SHP77 (cell line): ENCODE measurements around the gene NEK1.

Source experiments
- DNase-seq, 2 experiments: peaks; one replicate each; lab custom pipeline; 2025; lab: John Stamatoyannopoulos, UW

The NEK1 gene

DNA sequence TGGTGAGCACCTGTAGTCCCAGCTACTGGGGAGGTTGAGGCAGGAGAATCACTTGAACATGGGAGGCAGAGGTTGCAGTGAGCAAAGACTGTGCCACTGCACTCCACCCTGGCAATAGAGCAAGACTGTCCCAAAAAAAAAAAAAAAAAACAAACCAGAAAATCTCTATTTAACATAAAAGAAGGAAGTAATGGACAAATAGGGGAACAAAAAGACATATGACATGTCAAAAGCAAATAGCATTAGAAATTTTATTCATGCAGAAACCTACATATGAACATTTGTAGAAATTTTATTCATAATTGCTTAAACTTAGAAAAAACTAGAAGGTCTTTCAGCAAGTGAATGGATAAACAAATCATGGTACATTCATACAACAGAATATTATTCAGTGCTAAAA lies 244.6 kb downstream of the NEK1 start:
- no peak for DNase-seq

DNA sequence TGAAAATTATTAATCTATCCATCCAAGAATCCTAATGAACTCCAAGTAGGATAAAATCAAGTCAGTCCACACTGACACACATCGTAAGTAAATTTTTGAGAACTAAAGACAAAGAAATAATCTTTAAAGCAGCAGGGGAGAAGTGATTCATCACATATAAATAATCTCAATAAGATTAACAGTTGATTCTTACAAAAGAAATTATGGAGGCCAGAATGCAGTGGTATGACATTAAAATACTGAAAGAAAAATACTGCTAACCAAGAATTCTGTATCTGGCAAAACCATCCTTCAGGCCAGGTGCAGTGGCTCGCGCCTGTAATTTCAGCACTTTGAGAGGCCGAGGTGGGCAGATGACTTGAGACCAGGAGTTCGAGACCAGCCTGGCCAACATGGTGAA lies 245.6 kb downstream of the NEK1 start:
- no peak for DNase-seq

- DNase-seq = no peak
These were observed 249.8 kb downstream of the NEK1 start for GRCh38 chr4:169362607-169363006.

- no peak for DNase-seq
These were observed 250.6 kb downstream of the NEK1 start for GRCh38 chr4:169361756-169362155.

- no peak for DNase-seq
These were observed 252.4 kb downstream of the NEK1 start for GRCh38 chr4:169359961-169360360.

DNA sequence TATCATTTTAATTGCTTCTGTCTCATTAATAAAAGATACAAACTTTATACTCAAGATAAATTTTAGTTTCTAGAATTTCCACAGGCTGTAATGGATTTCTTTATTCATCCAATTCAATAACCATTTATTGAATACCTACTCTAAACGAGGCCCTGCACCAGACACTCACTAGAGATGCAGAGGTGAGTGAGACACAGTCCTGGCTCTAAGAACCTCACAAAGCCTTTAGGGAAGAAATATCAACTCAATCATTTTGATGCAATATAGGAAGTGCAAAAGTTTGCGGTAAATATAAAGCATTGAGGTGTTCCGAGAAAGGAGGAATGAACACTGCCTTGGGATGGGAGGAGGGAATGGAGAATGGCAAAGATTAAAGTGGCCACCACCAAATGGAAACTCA lies 260.0 kb downstream of the NEK1 start:
- DNase-seq = no peak

GRCh38 chr4:169351872-169352271 lies 260.5 kb downstream of the NEK1 start:
- peak in 1 of 2 experiments; percentile 61 for DNase-seq

DNA sequence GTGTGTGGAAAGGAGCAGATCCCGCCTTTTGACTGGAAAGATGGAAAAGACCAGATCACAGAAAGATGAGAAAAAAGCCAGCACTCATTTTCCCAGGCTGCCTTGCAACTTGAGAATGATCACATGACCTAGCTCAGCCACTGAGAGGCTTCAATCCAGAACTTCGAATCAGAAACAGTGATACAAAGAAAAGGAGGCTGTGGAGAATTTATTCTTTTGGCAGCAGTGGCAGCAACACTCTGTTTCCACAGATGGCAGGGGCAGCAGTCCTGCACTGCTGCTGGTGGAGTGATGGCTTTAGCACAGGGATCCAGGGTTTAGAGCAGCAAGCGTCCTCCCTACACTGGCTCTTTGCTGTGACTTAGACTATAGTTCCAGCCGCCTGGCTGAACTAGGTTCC lies 263.8 kb downstream of the NEK1 start:
- no peak for DNase-seq

GRCh38 chr4:169346840-169347239 lies 265.5 kb downstream of the NEK1 start:
- DNase-seq = no peak

- DNase-seq = no peak
These were observed 267.1 kb downstream of the NEK1 start for GRCh38 chr4:169345316-169345721.
